HUDEP-2 (cell line): ENCODE data around the gene IQGAP3.
"Not testable (repeated sequence)": the region's sequence is repeated elsewhere in the genome, so short reads cannot be mapped to it uniquely, and the experiment has no call there.

Experiments used
- DNase-seq, 76 experiments: peaks; one replicate each; lab custom pipeline; 2025; ENCODE audit not compliant: unreplicated experiment in 76 of 76; lab: John Stamatoyannopoulos, UW

IQGAP3 gene, protein sequence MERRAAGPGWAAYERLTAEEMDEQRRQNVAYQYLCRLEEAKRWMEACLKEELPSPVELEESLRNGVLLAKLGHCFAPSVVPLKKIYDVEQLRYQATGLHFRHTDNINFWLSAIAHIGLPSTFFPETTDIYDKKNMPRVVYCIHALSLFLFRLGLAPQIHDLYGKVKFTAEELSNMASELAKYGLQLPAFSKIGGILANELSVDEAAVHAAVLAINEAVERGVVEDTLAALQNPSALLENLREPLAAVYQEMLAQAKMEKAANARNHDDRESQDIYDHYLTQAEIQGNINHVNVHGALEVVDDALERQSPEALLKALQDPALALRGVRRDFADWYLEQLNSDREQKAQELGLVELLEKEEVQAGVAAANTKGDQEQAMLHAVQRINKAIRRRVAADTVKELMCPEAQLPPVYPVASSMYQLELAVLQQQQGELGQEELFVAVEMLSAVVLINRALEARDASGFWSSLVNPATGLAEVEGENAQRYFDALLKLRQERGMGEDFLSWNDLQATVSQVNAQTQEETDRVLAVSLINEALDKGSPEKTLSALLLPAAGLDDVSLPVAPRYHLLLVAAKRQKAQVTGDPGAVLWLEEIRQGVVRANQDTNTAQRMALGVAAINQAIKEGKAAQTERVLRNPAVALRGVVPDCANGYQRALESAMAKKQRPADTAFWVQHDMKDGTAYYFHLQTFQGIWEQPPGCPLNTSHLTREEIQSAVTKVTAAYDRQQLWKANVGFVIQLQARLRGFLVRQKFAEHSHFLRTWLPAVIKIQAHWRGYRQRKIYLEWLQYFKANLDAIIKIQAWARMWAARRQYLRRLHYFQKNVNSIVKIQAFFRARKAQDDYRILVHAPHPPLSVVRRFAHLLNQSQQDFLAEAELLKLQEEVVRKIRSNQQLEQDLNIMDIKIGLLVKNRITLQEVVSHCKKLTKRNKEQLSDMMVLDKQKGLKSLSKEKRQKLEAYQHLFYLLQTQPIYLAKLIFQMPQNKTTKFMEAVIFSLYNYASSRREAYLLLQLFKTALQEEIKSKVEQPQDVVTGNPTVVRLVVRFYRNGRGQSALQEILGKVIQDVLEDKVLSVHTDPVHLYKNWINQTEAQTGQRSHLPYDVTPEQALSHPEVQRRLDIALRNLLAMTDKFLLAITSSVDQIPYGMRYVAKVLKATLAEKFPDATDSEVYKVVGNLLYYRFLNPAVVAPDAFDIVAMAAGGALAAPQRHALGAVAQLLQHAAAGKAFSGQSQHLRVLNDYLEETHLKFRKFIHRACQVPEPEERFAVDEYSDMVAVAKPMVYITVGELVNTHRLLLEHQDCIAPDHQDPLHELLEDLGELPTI (N-terminal part only)

DNA sequence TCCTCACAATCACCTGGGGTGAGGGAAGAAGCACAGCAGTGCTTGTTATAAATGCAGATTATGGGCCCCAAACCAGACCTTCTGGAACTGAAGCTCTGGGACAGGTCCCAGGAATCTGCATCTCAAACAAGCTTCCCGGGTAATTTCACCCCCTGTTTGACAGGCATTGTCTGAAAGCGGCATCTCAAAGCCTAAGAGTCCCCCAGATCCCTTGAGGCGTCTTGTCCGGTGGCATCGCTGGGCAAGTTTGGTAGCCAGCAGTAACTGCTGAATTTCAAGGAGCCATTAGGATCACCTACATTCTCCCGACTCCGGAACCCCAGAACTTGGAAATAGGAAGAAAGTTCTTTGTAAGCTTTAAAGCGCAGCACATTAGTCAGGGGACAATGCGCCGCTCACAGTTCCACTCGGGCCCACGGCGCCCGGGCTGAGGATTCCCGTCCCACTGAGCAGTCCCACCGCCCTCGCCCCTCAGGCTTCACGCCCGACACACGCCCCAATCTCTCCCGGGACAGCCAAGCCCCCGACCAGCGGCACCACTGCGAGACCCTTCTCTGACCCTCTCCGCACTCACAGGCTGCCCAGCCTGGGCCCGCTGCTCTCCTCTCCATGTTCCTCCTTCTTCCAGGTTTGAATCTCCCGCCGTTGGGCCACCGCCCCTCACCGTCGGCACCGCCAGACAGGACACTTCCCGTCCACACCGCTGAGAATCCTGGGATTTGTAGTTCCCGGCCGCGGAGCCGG is at the start of gene IQGAP3:
TSS of gene IQGAP3 (minus strand) at position 647 of the 744 bp plus-strand sequence. CDS start at position 611, 36 bp downstream.
- peak in 66 of 76 experiments; percentile 7 to 76 (median 45) for DNase-seq

DNA sequence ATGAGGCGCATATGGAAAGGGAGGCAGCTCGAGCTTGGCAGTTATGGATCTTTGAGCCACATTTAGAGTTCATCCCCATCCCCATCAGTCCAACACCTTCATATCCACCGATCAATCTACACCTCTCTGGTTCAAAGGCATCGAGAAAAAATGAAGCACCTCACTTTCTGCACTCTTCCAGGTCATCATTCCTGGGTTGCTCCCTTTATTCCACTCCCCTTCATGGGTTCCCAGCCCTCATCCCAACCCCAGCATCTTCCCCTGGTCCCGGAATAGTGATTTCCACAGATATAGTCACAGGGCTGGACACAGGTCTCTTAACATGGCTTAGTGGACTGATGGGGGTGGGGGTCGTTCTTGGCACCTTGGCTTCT is 47.2 kb upstream of the IQGAP3 start:
- DNase-seq = no peak

DNA sequence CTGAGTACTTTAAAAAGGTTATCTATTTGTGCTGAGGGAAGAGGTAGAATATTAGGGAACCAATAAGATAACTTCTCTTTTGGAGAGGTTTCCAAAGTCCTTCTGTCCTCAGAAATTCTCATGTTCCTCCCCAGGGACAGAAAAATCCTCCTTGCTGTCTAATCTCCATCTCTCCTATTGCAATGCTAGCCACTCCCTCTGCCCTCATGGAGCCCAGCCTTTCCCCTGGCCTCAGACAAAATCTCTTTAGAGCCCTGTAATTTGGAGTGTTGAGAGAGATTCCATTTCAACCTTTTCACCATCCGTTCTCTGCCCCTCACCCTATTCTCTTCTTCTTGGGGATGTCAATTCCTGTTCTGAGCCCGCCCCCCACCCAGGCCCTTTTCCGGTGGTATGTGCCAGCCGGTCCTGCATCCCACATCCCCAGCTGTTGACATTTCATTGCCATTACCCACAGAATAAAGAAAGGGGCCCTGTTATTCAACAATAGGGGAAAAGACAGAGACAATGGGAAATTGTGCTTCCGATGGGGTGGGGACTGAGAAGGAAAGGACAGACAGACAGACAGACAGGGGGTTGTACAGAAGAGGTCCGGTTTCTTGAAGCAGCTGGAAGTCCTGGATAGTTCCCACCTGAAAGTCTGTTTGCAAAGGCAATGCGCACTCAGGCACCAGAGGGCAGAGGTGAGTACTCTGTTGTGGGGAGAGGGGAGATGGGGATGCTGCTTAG is 46.7 kb upstream of the IQGAP3 start, which contains the start of gene HAPLN2:
TSS of gene HAPLN2 (plus strand) at position 563 of the 729 bp plus-strand sequence. CDS start 4,076 bp downstream, outside the sequence.
- no peak for DNase-seq

DNA sequence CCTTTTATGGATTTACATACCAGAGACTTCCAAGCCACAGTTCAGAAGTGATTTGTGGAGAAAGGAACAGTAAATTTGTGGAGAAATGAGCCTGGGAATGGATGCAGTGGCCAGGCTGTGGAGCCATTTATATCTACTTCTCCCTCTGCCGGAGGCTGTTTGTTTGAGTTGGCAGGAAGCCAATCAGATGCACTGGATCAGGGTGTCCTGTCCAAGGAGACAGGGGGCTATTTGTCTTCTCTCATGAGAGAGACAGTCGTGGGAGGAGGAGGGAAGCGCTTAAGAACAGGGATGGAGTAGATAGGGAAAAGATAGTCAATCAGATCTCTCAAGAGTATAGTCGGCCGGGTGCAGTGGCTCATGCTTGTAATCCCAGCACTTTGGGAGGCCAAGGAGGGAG is 44.1 kb upstream of the IQGAP3 start:
- DNase-seq = peak in 31 of 76 experiments; percentile 7 to 50 (median 25)

DNA sequence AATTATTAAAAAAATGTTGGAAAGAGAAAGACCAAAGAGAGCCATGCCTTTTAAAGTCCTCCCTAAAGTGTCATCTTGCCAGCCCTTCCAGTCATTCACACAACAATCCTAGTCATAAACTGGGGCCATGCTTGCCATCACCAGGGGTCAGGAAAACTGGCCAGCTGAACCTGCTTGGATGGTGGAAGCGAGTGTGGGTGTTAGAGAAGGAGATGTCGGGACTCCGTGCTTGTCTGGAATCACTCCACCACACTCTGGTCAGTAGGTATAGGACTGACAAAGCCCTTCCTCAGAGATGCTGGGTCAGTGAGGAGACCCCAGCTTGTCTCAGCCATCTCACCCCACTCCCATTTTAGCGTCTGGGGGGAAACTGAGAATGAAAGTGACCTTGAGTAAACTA is 43.6 kb upstream of the IQGAP3 start:
- no peak for DNase-seq

DNA sequence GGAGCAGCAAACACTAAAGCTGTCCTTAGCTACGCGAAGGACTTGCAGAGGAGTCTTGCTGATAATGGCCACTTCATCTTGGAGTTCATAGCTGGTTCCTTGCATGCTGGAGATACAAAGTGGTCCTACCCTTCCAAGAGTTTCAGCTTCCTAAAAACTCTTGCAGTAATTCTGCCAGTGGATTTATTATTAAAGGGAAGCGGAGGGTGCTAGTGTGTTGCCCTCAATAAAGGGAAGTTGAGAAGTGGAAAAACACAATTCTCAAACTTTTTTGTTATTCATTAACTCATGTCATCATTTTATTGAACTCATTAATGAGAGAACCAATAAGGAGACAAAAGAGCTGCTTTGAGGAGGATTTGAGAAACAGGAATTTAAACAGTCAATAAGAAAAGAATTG is 40.3 kb upstream of the IQGAP3 start:
- no peak for DNase-seq

DNA sequence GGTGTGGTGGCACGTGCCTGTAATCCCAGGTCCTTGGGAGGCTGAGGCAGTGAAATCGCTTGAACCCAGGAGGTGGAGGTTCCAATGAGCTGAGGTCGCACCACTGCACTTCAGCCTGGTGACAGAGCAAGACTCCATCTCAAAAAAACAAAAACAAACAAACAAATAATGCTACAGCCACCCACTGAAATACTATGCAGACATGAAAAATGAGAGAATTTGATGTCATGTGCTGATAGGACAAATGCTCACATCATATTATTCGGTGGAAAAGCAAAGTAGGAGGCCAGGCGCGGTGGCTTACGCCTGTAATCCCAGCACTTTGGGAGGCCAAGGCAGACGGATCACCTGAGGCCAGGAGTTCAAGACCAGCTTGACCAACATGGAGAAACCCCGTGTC is 37.7 kb upstream of the IQGAP3 start:
- DNase-seq = not testable (repeated sequence)

DNA sequence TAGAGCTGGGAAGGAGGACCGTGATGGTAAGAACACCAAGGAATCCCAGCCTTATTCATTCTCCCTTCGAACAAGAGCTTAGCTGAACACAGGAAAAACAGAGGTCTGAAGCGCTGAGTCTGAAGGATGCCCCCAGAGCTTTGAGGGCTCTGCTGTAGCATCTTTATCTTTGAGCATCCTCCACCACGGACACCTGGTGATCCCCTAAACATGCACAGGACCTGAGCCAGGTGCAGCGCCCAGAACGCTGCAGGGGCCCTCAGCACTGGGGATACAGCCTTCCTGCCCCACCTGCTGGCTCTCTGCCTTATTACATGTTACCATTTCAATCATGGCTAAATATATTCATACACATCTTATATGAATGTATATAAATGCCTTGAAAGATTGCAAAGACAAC is 36.6 kb upstream of the IQGAP3 start:
- peak in 20 of 76 experiments; percentile 4 to 43 (median 22) for DNase-seq

DNA sequence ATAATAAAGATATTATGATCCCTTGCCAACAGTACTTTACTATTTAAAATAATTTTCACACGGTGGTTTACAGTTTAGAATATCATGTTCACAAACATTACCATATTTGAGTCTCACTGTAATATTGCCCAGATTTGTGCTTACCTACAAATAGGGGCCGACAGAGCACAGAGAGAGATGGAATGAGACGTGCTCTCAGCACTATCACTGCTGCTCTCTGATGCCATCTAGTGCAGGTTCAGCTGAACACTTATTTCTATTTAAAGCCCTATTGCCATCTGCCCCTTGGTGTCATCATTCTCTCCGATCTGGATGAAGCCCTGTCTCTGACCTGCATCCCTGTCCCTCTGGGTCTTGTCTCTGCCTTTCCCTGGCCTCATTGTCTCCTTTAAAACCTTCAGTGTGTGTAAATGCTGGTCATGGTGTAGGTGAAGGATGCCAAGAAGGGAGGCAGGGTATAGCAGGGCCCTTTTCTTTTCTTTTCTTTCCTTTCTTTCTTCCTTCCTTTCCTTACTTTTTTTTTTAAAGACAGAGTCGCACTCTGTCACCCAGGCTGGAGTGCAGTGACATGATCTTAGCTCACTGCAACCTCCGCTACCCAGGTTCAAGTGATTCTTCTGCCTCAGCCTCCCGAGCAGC is 35.8 kb upstream of the IQGAP3 start:
- DNase-seq = peak in 51 of 76 experiments; percentile 10 to 69 (median 33)

DNA sequence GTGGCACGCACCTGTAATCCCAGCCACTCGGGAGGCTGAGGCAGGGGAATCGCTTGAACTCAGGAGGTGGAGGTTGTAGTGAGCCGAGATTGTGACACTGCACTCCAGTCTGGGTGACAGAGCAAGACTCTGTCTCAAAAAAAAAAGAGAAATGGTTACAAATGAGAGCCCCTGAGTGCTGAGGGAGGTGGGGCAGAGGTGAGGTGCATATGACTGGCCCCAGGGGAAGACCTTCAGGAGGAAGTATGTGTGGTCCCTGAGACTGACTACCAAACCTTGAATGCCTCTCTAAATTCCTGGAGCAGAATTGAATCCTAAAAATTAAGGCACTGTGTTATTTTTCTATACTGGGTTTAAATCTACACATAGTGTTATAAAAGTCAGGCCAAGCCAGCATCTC is 35.0 kb upstream of the IQGAP3 start:
- DNase-seq = not testable (repeated sequence)

DNA sequence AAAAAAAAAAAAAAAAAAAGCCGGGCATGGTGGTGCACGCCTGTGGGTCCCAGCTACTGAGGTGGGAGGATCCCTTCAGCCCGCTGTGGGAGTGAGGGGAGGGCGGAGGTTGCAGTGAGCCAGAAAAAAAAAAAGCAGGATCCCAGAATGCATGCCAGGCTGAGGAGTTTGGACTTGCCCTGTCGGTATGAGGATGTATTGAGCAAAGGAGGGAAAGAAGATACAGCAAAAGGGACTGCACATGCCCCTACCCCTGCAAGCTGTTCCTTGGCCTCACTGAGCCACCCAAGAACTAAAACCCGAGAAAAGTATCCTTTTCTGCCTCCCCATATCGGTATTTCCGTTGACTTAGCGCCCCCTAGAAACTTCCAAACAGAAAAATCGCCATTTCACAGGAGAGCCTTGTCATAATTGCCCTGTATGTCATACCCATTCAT is 30.2 kb upstream of the IQGAP3 start:
- DNase-seq = peak in 9 of 76 experiments; percentile 12 to 36 (median 22)

DNA sequence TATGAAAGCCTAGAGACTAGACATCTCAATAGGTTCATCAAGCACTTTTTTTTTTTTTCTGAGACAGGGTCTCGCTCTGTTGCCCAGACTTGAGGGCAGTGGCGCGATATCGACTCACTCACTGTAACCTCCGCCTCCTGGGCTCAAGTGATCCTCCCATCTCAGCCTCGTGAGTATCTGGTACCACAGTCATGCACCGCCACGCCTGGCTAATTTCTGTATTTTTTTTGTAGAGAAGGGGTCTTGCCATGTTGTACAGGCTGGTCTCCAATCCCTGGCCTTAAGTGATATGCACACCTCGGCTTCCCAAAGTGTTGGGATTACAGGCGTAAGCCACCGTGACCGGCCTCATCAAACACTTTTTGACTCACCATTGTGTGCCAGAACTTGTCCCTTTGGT is 29.5 kb upstream of the IQGAP3 start:
- no peak for DNase-seq

DNA sequence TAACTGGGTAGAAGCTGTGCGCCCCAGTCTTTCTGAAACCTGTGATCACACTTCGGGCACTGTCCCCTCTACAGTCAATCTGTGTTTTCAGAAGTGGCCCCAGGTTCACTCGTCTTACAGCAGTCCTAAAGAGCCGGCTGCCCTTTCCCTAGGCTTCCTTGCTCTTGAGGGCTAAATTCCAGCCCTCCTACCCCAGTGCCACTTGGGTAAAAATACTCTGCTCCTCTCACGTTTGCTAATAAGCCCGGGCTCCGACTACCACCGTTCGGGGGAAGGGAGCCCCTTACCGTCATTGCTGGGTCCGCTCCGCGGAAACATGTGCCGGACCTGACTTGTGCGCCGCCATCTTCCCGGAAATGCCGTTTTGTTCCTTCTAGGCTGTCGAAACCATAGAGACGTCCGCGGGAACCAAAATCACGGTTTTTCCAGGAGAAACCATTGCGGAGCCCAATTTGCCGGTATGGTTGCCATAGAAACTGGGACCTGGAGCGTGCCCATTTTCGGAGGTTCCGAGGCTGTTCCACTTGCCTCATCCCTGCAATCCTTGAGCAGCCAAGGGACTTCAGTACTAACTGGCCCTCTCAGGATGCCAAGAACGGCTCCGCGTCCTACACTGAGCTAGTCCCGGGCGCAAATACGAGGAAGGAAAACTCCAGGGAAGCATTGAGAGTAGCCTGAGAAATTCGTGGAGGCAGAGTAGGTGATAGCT is 28.9 kb upstream of the IQGAP3 start, which contains the start of gene GPATCH4:
TSS of gene GPATCH4 (minus strand) at position 358 of the 709 bp plus-strand sequence.
- peak in 70 of 76 experiments; percentile 15 to 78 (median 56) for DNase-seq

DNA sequence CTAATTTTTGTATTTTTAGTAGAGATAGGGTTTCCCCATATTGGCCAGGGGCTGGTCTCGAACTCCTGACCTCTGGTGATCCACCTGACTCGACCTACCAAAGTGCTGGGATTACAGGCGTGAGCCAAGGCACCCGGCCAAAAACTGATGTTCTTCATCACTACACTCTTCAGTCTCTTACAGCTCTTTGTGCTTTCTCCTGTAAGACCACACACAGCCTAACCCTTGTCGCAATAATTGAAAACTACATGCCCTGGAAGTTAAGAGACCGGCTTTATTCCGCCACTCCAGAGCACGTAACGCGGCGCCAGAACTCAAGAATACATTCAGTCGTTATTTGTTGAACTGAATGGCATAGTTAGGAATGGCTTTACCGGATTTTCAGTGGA is 28.4 kb upstream of the IQGAP3 start:
- DNase-seq = peak in 2 of 76 experiments; percentile 16 to 34

DNA sequence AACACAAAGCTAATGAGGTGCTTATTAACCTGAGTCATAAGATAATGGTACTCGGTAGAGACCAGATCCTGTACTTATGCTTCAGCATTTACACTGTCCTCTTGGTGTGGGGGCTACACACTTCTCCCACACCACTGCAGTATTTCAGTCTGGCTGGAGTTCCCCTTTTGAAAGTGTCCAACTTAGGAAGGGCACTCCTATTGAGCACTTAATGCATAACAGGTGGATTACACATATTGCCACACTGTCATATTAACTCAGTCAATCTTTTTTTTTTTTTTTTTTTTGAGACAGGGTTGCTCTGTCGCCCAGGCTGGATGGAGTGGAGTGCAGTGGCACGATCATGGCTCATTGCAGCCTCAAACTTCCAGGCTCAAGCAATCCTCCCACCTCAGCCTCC is 27.4 kb upstream of the IQGAP3 start:
- peak in 17 of 76 experiments; percentile 8 to 58 (median 25) for DNase-seq

DNA sequence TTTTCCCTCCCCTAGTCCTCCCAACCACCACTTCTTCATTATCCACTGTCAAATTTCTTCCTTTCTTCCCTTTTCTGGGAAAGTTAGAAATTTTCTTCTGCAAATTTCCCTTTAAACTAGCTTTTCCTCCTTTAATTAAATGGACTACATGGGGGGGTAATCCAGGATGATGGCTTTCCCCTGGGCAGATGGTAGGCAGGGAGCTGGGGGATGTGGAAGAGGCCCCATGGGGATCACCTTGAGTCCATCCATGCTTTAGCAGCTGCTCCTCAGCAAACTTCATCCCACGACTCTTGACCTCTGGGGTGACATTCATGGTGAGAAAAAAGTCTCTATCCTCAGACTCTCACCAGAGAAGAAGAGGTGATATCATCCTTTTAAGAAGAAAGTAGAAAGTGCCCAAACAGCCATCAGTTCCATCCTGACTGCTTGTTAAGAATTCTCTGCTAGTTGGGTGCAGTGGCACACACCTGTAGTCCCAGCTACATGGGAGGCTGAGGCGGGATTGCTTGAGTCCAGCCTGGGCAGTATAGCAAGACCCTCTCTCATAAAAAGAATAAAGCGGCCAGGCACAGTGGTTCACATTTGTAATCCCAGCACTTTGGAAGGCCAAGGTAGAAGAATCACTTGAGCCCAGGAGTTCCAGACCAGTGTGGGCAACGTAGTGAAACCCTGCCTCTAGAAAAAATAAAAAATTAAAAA is 26.5 kb upstream of the IQGAP3 start:
- no peak for DNase-seq

DNA sequence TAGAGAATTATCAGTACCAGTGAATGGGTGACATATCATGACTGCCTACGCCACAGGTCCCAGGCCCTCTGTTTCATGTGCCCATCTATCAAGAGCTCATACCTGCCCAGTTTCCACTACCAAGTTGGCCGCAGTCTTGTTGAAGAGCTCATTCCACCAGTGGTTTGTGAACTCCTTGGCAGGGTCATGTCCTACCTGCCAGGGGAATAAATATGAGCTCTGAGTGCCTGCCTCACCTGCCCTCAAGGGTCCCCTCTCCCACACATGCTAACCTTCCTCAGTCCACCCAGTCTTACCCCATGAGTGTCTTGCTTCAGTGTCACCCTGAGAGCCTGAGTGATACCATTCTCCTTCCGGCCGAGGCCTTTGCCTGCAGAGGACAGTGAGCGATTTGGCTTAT is 25.8 kb upstream of the IQGAP3 start:
- DNase-seq = no peak
